HEK293 (cell line): ENCODE results near the gene FGF8.

Source experiments
- CTCF ChIA-PET: fragments of 350-600 bp; formaldehyde crosslinking; extraction: SDS; loops from one replicate; lab custom pipeline; 2021; ENCODE audit warnings: antibody characterized with exemption; lab: Yijun Ruan, JAX
- POLR2A ChIA-PET: fragments of 300-600 bp; formaldehyde crosslinking; extraction: SDS; loops from one replicate; lab custom pipeline; 2020; ENCODE audit warnings: antibody characterized with exemption, inconsistent platforms; lab: Yijun Ruan, JAX
- H3K27ac ChIP-seq: fragments of 200-500 bp; sonication (Bioruptor generic); 2 replicates; pipeline ENCODE4 v1.5.1; 2014; ENCODE audit warnings: low read depth, low read length, control low read depth, inconsistent platforms; ENCODE audit errors: extremely low read depth
- H3K36me3 ChIP-seq, 2 experiments: fragments of 200-500 bp in 1 of 2; sonication (Bioruptor generic) in 1 of 2; 1 replicate in 1 of 2; 2 replicates in 1 of 2; pipeline ENCODE4 v1.5.1; 2014 to 2017; ENCODE audit warnings: inconsistent platforms in 2 of 2, low read length in 2 of 2; ENCODE audit not compliant: control insufficient read depth in 2 of 2, insufficient read depth in 1 of 2
- H3K4me1 ChIP-seq: fragments of 200-500 bp; sonication (Bioruptor generic); 2 replicates; pipeline ENCODE4 v1.5.1; 2014; ENCODE audit warnings: mild to moderate bottlenecking, low read length, inconsistent platforms; ENCODE audit not compliant: control insufficient read depth, insufficient read depth
- H3K4me3 ChIP-seq: 2 replicates; pipeline ENCODE4 v1.5.1; 2011; ENCODE audit warnings: low read depth, mild to moderate bottlenecking, control low read depth, low read length, moderate library complexity
- H3K9me3 ChIP-seq: fragments of 200-500 bp; sonication (Bioruptor generic); 2 replicates; pipeline ENCODE4 v1.5.1; 2014; ENCODE audit warnings: low read depth, low read length, inconsistent platforms; ENCODE audit not compliant: control insufficient read depth, insufficient read depth
- BCL11B ChIP-seq: fragments of 450-650 bp; formaldehyde crosslinking; IDR thresholded peaks from 2 replicates; pipeline ENCODE4 v1.5.1; 2016; ENCODE audit warnings: low read depth, missing biosample characterization, missing genetic modification characterization
- GLI2 ChIP-seq: fragments of 450-650 bp; formaldehyde crosslinking; IDR thresholded peaks from 2 replicates; pipeline ENCODE4; 2017; ENCODE audit warnings: missing biosample characterization, missing genetic modification characterization, low read depth, borderline replicate concordance
- GLIS1 ChIP-seq: fragments of 450-650 bp; formaldehyde crosslinking; IDR thresholded peaks from 2 replicates; pipeline ENCODE4 v1.5.1; 2016; ENCODE audit warnings: missing biosample characterization, missing genetic modification characterization
- GLIS2 ChIP-seq: fragments of 450-650 bp; formaldehyde crosslinking; IDR thresholded peaks from 2 replicates; pipeline ENCODE4 v1.5.1; 2016; ENCODE audit warnings: missing biosample characterization, missing genetic modification characterization
- MYNN ChIP-seq: fragments of 450-650 bp; formaldehyde crosslinking; IDR thresholded peaks from 2 replicates; pipeline ENCODE4 v1.5.1; 2016; ENCODE audit warnings: missing biosample characterization, missing genetic modification characterization, borderline replicate concordance
- OVOL3 ChIP-seq: fragments of 450-650 bp; formaldehyde crosslinking; IDR thresholded peaks from 2 replicates; pipeline ENCODE4 v1.5.1; 2016; ENCODE audit warnings: missing biosample characterization, missing genetic modification characterization
- REPIN1 ChIP-seq: fragments of 450-650 bp; formaldehyde crosslinking; IDR thresholded peaks from 2 replicates; pipeline ENCODE4 v1.5.1; 2017; ENCODE audit warnings: missing biosample characterization, missing genetic modification characterization, low read depth
- YY1 ChIP-seq: fragments of 450-650 bp; formaldehyde crosslinking; IDR thresholded peaks from 2 replicates; pipeline ENCODE4 v1.5.1; 2018; ENCODE audit warnings: missing biosample characterization, missing genetic modification characterization
- YY2 ChIP-seq: fragments of 450-650 bp; formaldehyde crosslinking; IDR thresholded peaks from 2 replicates; pipeline ENCODE4 v1.5.1; 2016; ENCODE audit warnings: missing biosample characterization, missing genetic modification characterization
- ZIC2 ChIP-seq: fragments of 450-650 bp; formaldehyde crosslinking; IDR thresholded peaks from 2 replicates; pipeline ENCODE4 v1.5.1; 2016; ENCODE audit warnings: missing biosample characterization, missing genetic modification characterization
- ZNF394 ChIP-seq: fragments of 450-650 bp; formaldehyde crosslinking; IDR thresholded peaks from 2 replicates; pipeline ENCODE4 v1.5.1; 2016; ENCODE audit warnings: missing biosample characterization, missing genetic modification characterization, mild to moderate bottlenecking, moderate library complexity, borderline replicate concordance
- ZNF629 ChIP-seq: fragments of 450-650 bp; formaldehyde crosslinking; IDR thresholded peaks from 2 replicates; pipeline ENCODE4 v1.5.1; 2017; ENCODE audit warnings: missing biosample characterization, missing genetic modification characterization
- ZNF677 ChIP-seq: fragments of 450-650 bp; IDR thresholded peaks from 2 replicates; pipeline ENCODE4 v1.5.0; 2018; ENCODE audit warnings: missing biosample characterization, mild to moderate bottlenecking, missing genetic modification characterization, moderate library complexity
- TF ChIP-seq, protein P1 (sequence below): fragments of 450-650 bp; formaldehyde crosslinking; IDR thresholded peaks from 2 replicates; pipeline ENCODE4 v1.5.1; 2017; ENCODE audit warnings: missing biosample characterization, missing genetic modification characterization
- TF ChIP-seq, protein P2 (sequence below): fragments of 450-650 bp; formaldehyde crosslinking; IDR thresholded peaks from 2 replicates; pipeline ENCODE4 v1.5.1; 2016; ENCODE audit warnings: missing biosample characterization, missing genetic modification characterization, low read depth
- TF ChIP-seq, protein P3 (sequence below): fragments of 450-650 bp; formaldehyde crosslinking; IDR thresholded peaks from 2 replicates; pipeline ENCODE4 v1.5.1; 2016; ENCODE audit warnings: missing biosample characterization, missing genetic modification characterization
- TF ChIP-seq, protein P4 (sequence below): fragments of 450-650 bp; formaldehyde crosslinking; IDR thresholded peaks from 2 replicates; pipeline ENCODE4 v1.5.1; 2016; ENCODE audit warnings: missing biosample characterization, missing genetic modification characterization
- TF ChIP-seq, protein P5 (sequence below): fragments of 450-650 bp; formaldehyde crosslinking; IDR thresholded peaks from 2 replicates; pipeline ENCODE4 v1.5.1; 2017; ENCODE audit warnings: missing biosample characterization, missing genetic modification characterization

The FGF8 gene

DNA sequence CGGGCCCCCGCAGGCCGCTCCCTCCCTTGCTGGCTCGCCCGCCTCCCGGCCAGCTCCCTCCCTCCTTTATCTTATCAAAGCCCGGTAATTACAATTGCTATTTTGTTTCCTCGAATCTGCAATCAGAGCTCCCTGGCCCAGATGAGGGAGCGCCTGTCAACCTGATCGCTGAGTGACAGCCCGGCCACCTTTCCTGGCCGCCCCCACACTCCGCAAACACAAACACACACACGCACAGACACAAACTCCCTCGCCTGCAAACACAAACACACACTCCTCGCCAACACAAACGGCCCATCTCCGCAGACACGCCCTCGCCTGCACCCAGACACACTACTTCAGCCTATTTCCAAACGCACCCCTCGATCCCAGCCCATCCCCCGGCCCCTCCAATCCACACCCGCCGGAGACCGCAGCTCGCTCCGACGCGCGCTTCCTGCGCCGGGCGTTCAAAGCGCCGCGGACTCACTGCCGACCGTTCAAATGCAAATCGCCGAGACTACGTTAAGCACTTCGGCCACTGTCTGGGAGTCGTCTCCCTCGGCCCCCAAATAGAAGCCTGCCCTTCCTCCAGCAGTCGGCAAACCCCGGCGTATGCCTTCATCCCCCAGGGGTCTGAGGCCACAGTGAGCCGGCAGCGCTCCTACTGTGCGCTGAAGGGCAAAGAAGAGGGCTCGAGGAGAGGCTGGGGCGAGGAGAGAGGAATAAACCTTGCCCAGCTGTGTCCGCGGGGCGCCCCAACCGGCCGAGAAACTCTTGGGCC, 3.0 kb upstream of the FGF8 start (continued):
- TF ChIP-seq YY2 (tag by site-specific recombination) (no peak), REPIN1 (tag by site-specific recombination) (no peak), YY1 (tag by site-specific recombination) (no peak), ZNF677 (tag by site-specific recombination) (no peak), GLIS1 (tag by site-specific recombination) (peak; percentile 58), ZNF394 (no peak), ZNF629 (tag by site-specific recombination) (no peak), BCL11B (no peak; the same call in 1 of the 2 replicates)
- TF ChIP-seq, protein P1, sequence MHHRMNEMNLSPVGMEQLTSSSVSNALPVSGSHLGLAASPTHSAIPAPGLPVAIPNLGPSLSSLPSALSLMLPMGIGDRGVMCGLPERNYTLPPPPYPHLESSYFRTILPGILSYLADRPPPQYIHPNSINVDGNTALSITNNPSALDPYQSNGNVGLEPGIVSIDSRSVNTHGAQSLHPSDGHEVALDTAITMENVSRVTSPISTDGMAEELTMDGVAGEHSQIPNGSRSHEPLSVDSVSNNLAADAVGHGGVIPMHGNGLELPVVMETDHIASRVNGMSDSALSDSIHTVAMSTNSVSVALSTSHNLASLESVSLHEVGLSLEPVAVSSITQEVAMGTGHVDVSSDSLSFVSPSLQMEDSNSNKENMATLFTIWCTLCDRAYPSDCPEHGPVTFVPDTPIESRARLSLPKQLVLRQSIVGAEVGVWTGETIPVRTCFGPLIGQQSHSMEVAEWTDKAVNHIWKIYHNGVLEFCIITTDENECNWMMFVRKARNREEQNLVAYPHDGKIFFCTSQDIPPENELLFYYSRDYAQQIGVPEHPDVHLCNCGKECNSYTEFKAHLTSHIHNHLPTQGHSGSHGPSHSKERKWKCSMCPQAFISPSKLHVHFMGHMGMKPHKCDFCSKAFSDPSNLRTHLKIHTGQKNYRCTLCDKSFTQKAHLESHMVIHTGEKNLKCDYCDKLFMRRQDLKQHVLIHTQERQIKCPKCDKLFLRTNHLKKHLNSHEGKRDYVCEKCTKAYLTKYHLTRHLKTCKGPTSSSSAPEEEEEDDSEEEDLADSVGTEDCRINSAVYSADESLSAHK (tag by site-specific recombination): no peak

DNA sequence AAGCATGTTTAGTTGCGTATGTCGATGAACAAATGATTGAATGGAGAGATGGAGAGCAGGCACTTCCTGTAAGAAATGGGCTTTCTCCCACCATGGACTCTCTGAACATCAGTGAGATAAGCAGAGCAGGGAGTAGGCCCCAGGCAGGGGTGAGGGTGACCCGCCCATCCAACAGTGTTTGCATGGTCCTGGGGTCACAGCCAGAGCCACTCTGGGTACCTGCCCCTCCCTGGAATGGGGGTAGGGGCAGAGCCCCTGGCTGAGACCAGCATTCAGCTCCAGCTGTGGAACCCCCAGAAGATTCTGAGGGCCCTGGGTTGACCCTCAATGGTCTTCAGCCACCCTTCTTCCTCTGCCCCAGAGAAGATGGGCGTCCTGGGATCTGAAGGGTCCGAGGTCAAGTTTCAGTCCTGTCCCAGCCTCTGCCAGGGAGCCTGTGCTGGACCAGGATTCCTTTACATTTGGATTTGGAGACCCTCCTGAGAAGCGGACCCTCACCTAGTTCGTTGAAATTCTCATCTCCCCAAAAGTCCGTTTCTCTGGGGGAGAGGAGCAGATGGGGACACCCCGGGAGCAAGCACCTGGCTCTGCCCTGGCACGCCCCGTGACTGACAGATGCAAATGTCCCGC, 2.4 kb upstream of the FGF8 start:
- CTCF ChIA-PET: interaction anchor here (0.6 to 8.1 kb wide), 3 partner anchors 153 to 295 kb away, joined by 3 to 203 read pairs (median 3); no protein-coding TSS in a partner anchor
- POLR2A ChIA-PET: no interaction called here
- TF ChIP-seq, protein P2, sequence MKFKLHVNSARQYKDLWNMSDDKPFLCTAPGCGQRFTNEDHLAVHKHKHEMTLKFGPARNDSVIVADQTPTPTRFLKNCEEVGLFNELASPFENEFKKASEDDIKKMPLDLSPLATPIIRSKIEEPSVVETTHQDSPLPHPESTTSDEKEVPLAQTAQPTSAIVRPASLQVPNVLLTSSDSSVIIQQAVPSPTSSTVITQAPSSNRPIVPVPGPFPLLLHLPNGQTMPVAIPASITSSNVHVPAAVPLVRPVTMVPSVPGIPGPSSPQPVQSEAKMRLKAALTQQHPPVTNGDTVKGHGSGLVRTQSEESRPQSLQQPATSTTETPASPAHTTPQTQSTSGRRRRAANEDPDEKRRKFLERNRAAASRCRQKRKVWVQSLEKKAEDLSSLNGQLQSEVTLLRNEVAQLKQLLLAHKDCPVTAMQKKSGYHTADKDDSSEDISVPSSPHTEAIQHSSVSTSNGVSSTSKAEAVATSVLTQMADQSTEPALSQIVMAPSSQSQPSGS (tag by site-specific recombination): no peak
- TF ChIP-seq, protein P3, sequence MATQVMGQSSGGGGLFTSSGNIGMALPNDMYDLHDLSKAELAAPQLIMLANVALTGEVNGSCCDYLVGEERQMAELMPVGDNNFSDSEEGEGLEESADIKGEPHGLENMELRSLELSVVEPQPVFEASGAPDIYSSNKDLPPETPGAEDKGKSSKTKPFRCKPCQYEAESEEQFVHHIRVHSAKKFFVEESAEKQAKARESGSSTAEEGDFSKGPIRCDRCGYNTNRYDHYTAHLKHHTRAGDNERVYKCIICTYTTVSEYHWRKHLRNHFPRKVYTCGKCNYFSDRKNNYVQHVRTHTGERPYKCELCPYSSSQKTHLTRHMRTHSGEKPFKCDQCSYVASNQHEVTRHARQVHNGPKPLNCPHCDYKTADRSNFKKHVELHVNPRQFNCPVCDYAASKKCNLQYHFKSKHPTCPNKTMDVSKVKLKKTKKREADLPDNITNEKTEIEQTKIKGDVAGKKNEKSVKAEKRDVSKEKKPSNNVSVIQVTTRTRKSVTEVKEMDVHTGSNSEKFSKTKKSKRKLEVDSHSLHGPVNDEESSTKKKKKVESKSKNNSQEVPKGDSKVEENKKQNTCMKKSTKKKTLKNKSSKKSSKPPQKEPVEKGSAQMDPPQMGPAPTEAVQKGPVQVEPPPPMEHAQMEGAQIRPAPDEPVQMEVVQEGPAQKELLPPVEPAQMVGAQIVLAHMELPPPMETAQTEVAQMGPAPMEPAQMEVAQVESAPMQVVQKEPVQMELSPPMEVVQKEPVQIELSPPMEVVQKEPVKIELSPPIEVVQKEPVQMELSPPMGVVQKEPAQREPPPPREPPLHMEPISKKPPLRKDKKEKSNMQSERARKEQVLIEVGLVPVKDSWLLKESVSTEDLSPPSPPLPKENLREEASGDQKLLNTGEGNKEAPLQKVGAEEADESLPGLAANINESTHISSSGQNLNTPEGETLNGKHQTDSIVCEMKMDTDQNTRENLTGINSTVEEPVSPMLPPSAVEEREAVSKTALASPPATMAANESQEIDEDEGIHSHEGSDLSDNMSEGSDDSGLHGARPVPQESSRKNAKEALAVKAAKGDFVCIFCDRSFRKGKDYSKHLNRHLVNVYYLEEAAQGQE (tag by site-specific recombination): no peak
- TF ChIP-seq OVOL3 (tag by site-specific recombination) (no peak), GLI2 (no peak), MYNN (tag by site-specific recombination) (no peak), GLIS2 (tag by site-specific recombination) (0 out of 2 replicates have a peak, but pooled peaks have one; percentile 31), ZIC2 (tag by site-specific recombination) (peak; percentile 48)
- TF ChIP-seq, protein P1 (tag by site-specific recombination): 0 out of 2 replicates have a peak, but pooled peaks have one; percentile 12
- TF ChIP-seq, protein P4, sequence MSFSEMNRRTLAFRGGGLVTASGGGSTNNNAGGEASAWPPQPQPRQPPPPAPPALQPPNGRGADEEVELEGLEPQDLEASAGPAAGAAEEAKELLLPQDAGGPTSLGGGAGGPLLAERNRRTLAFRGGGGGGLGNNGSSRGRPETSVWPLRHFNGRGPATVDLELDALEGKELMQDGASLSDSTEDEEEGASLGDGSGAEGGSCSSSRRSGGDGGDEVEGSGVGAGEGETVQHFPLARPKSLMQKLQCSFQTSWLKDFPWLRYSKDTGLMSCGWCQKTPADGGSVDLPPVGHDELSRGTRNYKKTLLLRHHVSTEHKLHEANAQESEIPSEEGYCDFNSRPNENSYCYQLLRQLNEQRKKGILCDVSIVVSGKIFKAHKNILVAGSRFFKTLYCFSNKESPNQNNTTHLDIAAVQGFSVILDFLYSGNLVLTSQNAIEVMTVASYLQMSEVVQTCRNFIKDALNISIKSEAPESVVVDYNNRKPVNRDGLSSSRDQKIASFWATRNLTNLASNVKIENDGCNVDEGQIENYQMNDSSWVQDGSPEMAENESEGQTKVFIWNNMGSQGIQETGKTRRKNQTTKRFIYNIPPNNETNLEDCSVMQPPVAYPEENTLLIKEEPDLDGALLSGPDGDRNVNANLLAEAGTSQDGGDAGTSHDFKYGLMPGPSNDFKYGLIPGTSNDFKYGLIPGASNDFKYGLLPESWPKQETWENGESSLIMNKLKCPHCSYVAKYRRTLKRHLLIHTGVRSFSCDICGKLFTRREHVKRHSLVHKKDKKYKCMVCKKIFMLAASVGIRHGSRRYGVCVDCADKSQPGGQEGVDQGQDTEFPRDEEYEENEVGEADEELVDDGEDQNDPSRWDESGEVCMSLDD (tag by site-specific recombination): no peak
- TF ChIP-seq, protein P5, sequence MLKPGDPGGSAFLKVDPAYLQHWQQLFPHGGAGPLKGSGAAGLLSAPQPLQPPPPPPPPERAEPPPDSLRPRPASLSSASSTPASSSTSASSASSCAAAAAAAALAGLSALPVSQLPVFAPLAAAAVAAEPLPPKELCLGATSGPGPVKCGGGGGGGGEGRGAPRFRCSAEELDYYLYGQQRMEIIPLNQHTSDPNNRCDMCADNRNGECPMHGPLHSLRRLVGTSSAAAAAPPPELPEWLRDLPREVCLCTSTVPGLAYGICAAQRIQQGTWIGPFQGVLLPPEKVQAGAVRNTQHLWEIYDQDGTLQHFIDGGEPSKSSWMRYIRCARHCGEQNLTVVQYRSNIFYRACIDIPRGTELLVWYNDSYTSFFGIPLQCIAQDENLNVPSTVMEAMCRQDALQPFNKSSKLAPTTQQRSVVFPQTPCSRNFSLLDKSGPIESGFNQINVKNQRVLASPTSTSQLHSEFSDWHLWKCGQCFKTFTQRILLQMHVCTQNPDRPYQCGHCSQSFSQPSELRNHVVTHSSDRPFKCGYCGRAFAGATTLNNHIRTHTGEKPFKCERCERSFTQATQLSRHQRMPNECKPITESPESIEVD (tag by site-specific recombination): no peak

More for the DNA sequence above, 2.4 kb upstream of the FGF8 start:
- H3K4me3 ChIP-seq: no peak overlapping the region
- H3K36me3 ChIP-seq: peaks cover 0 to 9% of the 10 kb centered on the region in 2 experiments; a peak in 1 of 3 replicates
- H3K27ac ChIP-seq: no peak overlapping the region
- peaks cover 18% of the 10 kb centered on the region for H3K4me1 ChIP-seq
- H3K9me3 ChIP-seq: no peaks in the 10 kb centered on the region
